Adrenal gland (tissue), 12 donors: Measurements from ENCODE around the gene ACADSB. TPM values are rescaled to one million over a fixed set of nuclear protein-coding genes. Genes with fewer than 3 reads are reported as not detected.

Experiments used
- DNase-seq, 7 donors: peaks; one replicate each; pipeline ENCODE4 v3.0.0-alpha.2; 2019 to 2020
- H3K27ac ChIP-seq, 5 donors: fragments of 200-600 bp; sonication (generic) in 4 of 5; 1 replicate in 3 of 5; 2 replicates in 2 of 5; pipeline versions ENCODE4 v1.5.1 to v1.8.0; 2016 to 2020; ENCODE audit warnings: mild to moderate bottlenecking in 1 of 5
- H3K27me3 ChIP-seq: fragments of 200-600 bp; 2 replicates; pipeline ENCODE4 v1.8.0; 2021
- H3K36me3 ChIP-seq, 2 donors: fragments of 200-600 bp; replicated peaks in 1 of 2; 1 replicate in 1 of 2; 2 replicates in 1 of 2; pipeline versions ENCODE4 v1.5.1 to v1.8.0; 2018 to 2022
- H3K4me1 ChIP-seq, 2 donors: fragments of 200-600 bp; replicated peaks in 1 of 2; 1 replicate in 1 of 2; 2 replicates in 1 of 2; pipeline versions ENCODE4 v1.5.1 to v1.8.0; 2018 to 2021
- H3K4me3 ChIP-seq, 4 donors: fragments of 200-600 bp; sonication (generic) in 3 of 4; one replicate each; pipeline ENCODE4 v1.5.1; 2016 to 2018
- H3K9me3 ChIP-seq, 3 donors: fragments of 200-600 bp; sonication (generic) in 1 of 3; replicated peaks in 1 of 3; 1 replicate in 2 of 3; 2 replicates in 1 of 3; pipeline versions ENCODE4 v1.5.1 to v1.8.0; 2016 to 2021
- CTCF ChIP-seq, 6 experiments: fragments of 450-650 bp in 4 of 6; fragments of 200-600 bp in 2 of 6; sonication (generic) in 1 of 6; IDR thresholded peaks; 1 replicate in 5 of 6; 2 replicates in 1 of 6; pipeline versions ENCODE4 v1.5.1 to v1.8.0; 2016 to 2021; ENCODE audit warnings: antibody characterized with exemption in 6 of 6, mild to moderate bottlenecking in 2 of 6, moderate library complexity in 1 of 6
- POLR2A ChIP-seq, 2 donors: fragments of 450-650 bp; IDR thresholded peaks; one replicate each; pipeline ENCODE4 v1.6.1; 2017; ENCODE audit warnings: antibody characterized with exemption in 2 of 2, mild to moderate bottlenecking in 2 of 2, moderate library complexity in 1 of 2
- WGBS, 4 donors: extraction: QIAGEN DNeasy Blood & Tissue Kit in 2 of 4; methylation state at CpG; one replicate each; pipeline versions ENCODE4 v1.1.5 to v1.1.7; 2013 to 2017; 5-methylcytosine and 5-hydroxymethylcytosine counted together
- intact Hi-C, 2 donors: fragments of 100-400 bp; cut with DNase I; formaldehyde crosslinking; loops; one replicate each; pipeline versions ENCODE4 v1.14.1 to v1.15.0; 2022 to 2023
- polyA plus RNA-seq, 3 donors: library from polyadenylated mRNA; stranded (reverse); fragments of 200-250 nt in 2 of 3; fragments of 350-450 nt in 1 of 3; fragmentation: Illumina TruSeq in 1 of 3; extraction: RNeasy Lipid Tissue Mini Kit (QIAGEN cat#74804) in 1 of 3; gene quantifications; one replicate each; pipeline ENCODE4 v1.2.3, GENCODE V29; 2013 to 2014
- total RNA-seq, 9 donors: library from RNA; depleted of rRNA in 4 of 9; stranded (reverse); fragments of >200 nt in 4 of 9; fragments of 120-200 nt in 1 of 9; fragmentation: NEBNext Ultra II Directional in 1 of 9; extraction: Animal tissue kit (Norgen Biotek cat#: 25700) in 1 of 9; gene quantifications; one replicate each; pipeline versions ENCODE4 v1.1.0 to v1.2.4, GENCODE V29; 2013 to 2023
- donor health status: healthy with polysubstance abuse.
- donor health status: Bipolar disorder and iron deficiency.
- donor health status: DM: yes; HTN: yes; CAD: no.
- donor health status: DM: no; HTN: no; CAD: no.
- donor health status: DM: no; HTN: no; CAD: no.
- donor health status: DM: yes; HTN: yes; CAD: no.

The ACADSB gene
- total and polyA plus RNA-seq, 12 donors = 8.3 to 94.7 (median 35.6) TPM

GRCh38 chr10:123044391-123044790 is 35.6 kb downstream of the ACADSB start:
- 88 to 91% (median 89%) methylated on average over 2 of the region's 2 CpGs for WGBS, 4 donors
- H3K27me3 ChIP-seq = no peaks in the 10 kb centered on the region
- H3K9me3 ChIP-seq = no peaks in the 10 kb centered on the region
- DNase-seq = no peak
- H3K4me1 ChIP-seq = no peaks in the 10 kb centered on the region
- H3K4me3 ChIP-seq = no peak overlapping the region
- intact Hi-C loops = loop anchor here (5.0 to 10.0 kb wide), 2 partner anchors 510 to 513 kb away; no protein-coding TSS in a partner anchor
- H3K36me3 ChIP-seq = peaks cover 0 to 9% of the 10 kb centered on the region in 2 donors
- no peak for TF ChIP-seq POLR2A (IDR thresholded peaks at IDR 0.05)
- no peak for TF ChIP-seq CTCF (IDR thresholded peaks at IDR 0.05)
- H3K27ac ChIP-seq = no peak overlapping the region

DNA sequence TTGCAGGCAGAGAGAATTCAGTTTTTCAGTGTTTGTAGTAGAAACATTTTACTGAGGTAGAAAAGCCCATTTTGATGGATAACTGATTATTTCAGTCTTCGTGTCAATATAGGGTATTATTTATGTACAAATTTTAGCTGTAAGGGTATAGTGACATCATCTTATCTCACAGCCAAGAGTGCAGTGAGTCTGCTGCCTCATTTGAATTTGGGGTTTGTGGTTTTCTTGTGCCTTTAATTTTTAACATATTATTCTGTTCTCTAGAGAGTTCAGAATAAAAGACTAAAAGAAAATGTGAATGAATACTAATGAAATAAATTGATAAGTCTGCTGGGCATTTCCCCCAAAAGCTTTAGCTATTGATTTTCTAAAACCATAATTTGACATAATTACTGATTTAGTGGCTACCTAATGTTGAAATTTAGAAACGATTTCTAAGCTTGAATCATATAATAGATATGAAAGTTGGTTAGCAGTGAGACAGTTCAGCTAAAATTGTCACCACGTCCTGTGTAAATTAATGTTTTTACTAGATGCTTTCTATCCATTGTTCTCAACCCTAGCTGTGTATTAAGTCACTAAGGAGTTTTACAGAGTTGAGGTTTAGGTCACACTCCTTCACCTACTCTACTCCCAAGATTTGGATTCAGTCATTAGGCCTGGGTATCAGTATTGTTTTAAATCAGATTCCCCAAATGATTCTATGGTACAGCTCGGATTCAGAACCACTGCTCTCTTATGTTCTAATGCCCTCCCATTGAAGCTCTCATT is 37.3 kb downstream of the ACADSB start:
- no peaks in the 10 kb centered on the region for H3K27me3 ChIP-seq
- H3K36me3 ChIP-seq = peaks cover 0 to 11% of the 10 kb centered on the region in 2 donors
- no peak overlapping the region for H3K4me3 ChIP-seq
- H3K27ac ChIP-seq = no peak overlapping the region
- no peaks in the 10 kb centered on the region for H3K4me1 ChIP-seq
- no peaks in the 10 kb centered on the region for H3K9me3 ChIP-seq
- intact Hi-C loops = loop anchor here in 1 of 2 donors (10.0 kb wide), 1 partner anchor 509 kb away; no protein-coding TSS in a partner anchor
- DNase-seq = no peak
- TF ChIP-seq POLR2A (IDR thresholded peaks at IDR 0.05) (no peak), CTCF (IDR thresholded peaks at IDR 0.05) (no peak)
- WGBS, 4 donors = 85 to 91% (median 87%) methylated on average over 4 of the region's 4 CpGs

DNA sequence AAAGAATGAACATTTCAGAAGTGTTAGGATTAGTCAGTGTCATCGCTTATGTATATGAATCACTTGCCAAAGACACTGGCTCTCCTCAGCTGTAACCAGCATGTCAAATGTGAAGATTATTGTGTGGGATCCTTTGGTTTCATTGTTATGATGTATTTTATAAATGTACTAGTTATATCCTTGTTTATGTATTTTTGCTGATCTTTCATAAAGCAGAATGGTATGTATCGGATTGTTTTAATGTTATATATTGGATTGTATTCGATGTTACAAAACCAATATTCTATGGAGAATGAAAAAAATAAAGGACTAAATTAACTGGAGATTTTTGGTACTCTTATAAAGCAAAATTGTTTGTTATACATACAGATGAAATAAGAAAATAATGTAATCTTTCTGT is 49.2 kb downstream of the ACADSB start:
- H3K4me1 ChIP-seq = no peaks in the 10 kb centered on the region
- H3K4me3 ChIP-seq = no peak overlapping the region
- H3K9me3 ChIP-seq = no peaks in the 10 kb centered on the region
- intact Hi-C loops = no loop called here
- H3K36me3 ChIP-seq = no peaks in the 10 kb centered on the region
- DNase-seq = no peak
- 95 to 99% (median 97%) methylated on average over 3 of the region's 3 CpGs for WGBS, 4 donors
- no peak overlapping the region for H3K27ac ChIP-seq
- TF ChIP-seq CTCF (IDR thresholded peaks at IDR 0.05) = no peak
- TF ChIP-seq POLR2A (IDR thresholded peaks at IDR 0.05) = no peak
- no peaks in the 10 kb centered on the region for H3K27me3 ChIP-seq

GRCh38 chr10:123061865-123062264 is 53.1 kb downstream of the ACADSB start:
- H3K4me3 ChIP-seq = no peak overlapping the region
- no peaks in the 10 kb centered on the region for H3K9me3 ChIP-seq
- no peak overlapping the region for H3K27ac ChIP-seq
- peaks cover 14% of the 10 kb centered on the region for H3K27me3 ChIP-seq
- no peak for TF ChIP-seq CTCF (IDR thresholded peaks at IDR 0.05)
- no peak for TF ChIP-seq POLR2A (IDR thresholded peaks at IDR 0.05)
- no peaks in the 10 kb centered on the region for H3K4me1 ChIP-seq
- no peak for DNase-seq
- WGBS, 4 donors = 85 to 98% (median 94%) methylated on average over 2 of the region's 2 CpGs
- H3K36me3 ChIP-seq = no peaks in the 10 kb centered on the region
- intact Hi-C loops = no loop called here
